Stimulated activated CD8-positive, alpha-beta memory T cell treated with anti-CD3 and anti-CD28 coated beads, Interleukin-15, amount 100 ng/mL, for 4 hours (primary cell): ENCODE measurements around the gene AGPAT3.
"Not testable (repeated sequence)": the region's sequence is repeated elsewhere in the genome, so short reads cannot be mapped to it uniquely, and the experiment has no call there.

Experiments used
- DNase-seq, 2 donors: peaks; one replicate each; pipeline ENCODE4 v3.0.0-alpha.2; 2020; ENCODE audit warnings: low read depth in 2 of 2

The AGPAT3 gene

DNA sequence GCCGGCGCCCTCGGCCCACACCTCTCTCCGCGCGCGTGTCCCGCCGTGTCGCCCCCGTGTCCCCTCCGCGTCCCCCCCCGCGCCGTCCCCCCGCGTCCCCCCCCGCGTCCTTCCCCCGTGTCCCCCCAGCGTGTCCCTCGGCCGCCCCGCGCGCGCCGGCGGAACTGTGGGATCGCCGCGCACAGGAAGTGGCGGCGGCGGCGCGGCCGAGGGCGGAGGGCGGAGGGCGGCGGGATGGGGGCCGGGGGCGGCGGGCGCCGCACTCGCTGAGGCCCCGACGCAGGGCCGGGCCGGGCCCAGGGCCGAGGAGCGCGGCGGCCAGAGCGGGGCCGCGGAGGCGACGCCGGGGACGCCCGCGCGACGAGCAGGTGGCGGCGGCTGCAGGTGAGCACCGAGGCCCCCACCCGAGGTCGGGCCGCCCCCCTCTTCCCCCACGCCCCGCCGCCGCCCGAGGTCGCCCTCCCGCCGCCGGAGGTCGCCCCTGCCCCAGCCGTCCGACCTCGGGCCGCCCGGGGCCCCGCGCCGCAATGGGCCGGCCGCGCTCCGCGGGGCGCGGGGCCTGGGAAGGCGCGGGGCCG is at the start of gene AGPAT3:
Gene AGPAT3 (plus strand): TSS at position 262 of the 578 bp plus-strand sequence. CDS start 94,459 bp downstream, outside the sequence.
- DNase-seq = peak in 1 of 2 donors; percentile 11

DNA sequence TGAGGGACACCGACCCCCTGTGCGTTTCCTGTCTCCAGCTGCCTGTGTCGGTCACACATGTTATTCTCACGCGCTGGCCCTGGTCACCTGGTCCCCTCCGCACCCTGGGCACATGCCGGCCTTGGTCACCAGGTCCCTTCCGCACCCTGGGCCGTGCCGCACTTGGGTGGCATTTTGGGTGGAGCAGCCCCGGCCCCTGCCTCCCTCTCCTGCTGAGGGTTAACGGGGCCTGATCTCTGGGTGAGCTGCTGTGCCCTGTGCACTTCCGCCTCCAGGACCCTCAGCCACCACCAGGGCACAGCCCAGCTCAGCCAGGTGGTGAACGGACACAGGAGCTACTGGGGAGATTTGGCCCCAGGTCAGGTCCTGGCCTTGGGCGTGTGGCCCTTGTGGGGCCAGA is 49.0 kb upstream of the AGPAT3 start:
- no peak for DNase-seq

DNA sequence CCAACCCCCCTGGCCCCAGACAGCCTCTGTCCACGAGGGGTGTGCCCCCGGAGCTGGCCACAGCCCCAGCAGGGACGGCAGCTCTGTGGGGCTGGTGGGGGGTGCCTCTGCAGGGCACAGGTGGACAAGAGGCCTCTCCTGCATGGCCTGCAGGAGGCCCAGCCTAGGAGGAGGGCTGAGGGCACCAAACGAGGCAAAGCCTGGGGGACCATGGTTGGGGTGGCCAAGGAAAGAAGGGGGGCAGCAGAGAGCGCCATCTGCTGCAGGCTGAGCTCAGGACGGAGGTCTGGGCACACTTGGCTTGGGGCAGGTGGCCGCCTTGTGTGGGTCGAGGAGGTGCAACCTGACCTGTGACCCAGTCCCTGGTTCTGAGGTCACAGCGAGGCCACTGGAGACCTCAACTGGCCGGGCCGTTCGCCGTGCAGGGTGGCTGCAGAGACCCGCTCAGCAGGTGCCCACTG is 48.4 kb upstream of the AGPAT3 start:
- no peak for DNase-seq

DNA sequence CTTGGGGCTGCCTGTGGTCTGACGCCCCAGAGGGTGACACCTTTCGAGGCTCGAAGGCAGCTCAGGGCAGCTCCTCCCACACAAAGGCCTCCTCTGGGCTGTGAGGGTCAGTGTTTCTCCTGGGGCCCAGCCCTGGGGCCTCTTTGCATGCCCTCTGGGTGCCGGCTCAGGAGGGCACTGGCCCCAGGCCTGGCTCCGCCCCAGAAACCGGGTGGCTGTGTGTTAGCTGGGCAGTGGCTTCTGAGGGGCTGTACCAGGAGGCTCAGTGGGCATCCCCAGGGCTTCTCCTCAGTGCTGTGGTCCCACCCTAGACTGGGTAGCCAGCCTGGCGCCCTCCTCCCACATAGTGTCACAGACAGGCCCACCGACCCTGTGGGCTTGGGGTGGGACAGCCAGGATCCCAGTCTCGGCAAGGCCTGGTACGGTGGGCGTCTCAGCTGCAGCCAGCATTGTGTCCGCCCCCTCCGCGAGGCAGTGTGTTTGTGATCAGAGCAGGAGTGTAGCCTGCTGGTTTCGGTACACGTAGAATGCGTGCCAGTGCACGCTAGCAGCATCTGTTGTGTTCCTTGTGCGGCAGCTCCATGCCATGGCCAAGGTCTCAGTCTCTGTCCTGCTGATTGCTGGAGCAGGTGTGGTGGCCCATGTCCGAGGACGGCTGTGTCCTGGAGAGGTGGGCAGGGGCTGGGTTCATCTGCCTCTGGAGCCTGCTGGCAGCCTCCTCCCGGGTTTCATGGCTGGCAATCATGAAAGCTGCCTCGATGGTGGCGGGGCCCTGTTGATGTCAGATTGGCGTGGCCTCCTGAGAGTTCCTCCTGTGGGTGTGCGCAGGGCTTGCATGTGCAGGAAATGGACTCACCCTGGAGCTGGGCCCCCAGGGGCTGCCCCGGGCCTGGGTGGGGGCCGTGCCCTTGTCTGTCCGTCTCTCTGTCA is 47.6 kb upstream of the AGPAT3 start:
- no peak for DNase-seq

DNA sequence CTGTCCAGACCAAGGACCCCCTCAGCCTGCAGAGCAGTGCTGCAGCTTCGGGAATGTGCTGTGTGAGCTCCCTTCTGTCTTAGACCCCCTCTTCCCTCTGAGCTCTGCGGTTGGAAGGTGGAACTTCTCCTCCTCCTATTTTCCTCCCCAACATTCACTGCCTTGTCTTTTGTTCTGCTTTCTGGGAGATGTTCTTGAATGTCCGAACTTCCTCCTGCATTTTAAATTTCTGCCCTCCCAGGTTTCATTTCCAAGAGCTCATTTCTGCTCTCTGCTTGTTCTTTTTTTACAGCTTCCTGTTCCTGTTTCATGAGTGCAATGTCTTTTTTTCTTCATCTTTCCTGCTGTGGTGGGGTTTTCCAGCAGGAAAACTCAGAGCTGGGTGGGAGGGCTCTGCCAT is 46.3 kb upstream of the AGPAT3 start:
- DNase-seq = no peak

DNA sequence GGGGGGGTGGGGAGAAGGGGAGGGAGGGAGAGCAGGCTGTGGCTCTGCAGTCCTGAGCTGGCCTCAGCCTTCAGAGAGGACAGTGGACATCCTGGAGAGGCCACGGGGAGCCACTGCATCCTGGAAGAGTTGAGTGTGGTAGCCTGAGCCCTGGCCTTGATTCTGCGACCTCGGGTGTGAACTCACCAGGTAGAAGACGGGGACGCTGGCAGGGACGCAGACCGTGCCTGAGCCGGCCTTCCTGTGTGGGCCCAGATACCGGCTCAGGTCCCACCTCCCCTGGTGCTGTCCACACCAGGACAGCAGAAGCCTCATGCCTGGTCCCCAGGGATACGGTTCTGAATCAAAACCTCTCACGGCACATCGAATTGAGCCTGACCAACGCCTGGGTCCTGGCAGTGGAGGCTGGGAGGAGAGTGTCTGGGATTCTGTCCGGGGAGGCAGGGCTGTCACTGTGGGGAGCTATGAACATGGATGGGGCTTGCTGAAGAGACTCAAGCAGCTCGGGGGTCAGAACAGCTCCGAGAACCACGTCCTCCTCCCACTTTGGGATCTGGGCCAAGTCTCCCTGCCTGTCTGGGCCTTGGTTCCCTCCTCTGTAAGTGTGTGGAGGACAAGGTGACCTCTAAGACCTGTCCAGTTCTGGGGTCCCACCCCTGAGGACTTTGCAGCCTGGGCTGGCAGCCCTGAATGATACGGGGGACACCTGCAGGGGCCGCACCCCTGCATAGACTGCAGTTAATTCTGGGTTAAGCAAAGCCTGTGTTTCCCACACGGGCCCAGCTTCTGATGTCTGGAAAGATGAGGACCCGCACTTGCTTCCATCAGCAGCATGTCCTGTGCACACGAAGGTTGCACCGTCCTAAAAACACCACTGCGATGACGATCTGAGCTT is 45.3 kb upstream of the AGPAT3 start:
- no peak for DNase-seq

DNA sequence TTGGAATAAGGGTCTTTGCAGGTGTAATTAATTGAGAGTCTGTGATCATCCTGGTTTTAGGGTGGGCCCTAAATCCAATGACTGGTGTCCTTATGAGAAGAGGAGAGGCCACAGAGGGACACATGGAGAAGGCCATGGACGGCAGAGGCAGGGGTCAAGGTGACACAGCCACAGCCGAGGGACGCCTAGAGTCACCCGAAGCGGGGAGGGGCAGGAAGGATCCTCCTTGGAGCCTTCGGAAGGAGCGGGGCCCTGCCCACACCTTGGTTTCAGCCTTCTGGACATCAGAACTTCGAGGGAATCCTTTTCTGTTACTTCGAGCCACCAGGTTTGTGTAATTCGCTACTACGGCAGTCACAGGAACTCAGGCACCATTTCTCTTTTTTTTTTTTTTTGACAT is 44.6 kb upstream of the AGPAT3 start:
- DNase-seq = no peak

GRCh38 chr21:43822166-43822565 is 42.9 kb upstream of the AGPAT3 start:
- not testable (repeated sequence) for DNase-seq

GRCh38 chr21:43822741-43823140 is 42.3 kb upstream of the AGPAT3 start:
- DNase-seq = not testable (repeated sequence)

GRCh38 chr21:43824333-43825241 is 40.4 kb upstream of the AGPAT3 start:
- DNase-seq = no peak

DNA sequence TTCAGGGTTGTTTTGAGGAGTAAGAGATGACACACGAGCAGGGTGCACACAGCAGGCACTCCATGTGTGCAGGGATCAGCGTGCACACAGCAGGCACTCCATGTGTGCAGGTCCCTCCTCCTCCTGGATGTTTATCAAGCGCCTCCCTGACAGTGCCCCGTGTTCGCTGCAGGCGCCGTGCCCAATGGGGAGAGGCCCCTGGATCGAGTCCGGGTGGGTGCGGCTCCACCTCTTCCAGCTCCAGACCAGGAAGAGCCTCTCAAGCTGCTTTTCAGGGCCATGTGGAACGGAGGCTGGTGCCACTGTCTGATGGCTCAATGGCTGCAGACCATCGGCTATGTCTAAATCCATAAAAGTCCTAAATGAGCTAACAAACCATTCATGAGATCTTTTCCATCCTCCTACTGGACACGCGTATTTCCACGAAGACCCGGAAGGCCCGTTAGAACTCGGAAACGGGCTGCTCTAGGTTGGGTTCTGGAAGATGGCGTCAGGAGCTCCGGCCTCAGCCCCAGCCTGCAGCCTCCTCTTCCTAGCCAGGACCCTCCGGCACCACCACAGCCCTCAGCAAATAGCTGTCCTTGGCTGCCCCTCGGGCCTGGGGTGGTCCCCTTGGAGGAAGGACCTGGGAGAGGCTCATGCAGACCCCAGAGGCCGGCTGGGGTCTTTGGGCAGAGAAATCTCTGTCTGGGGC is 39.6 kb upstream of the AGPAT3 start:
- DNase-seq = no peak

- no peak for DNase-seq
Measured at GRCh38 chr21:43825936-43826622, 38.9 kb upstream of the AGPAT3 start.

- no peak for DNase-seq
Measured at GRCh38 chr21:43826623-43826974, 38.4 kb upstream of the AGPAT3 start.

GRCh38 chr21:43827015-43827611 is 37.9 kb upstream of the AGPAT3 start:
- DNase-seq = no peak

DNA sequence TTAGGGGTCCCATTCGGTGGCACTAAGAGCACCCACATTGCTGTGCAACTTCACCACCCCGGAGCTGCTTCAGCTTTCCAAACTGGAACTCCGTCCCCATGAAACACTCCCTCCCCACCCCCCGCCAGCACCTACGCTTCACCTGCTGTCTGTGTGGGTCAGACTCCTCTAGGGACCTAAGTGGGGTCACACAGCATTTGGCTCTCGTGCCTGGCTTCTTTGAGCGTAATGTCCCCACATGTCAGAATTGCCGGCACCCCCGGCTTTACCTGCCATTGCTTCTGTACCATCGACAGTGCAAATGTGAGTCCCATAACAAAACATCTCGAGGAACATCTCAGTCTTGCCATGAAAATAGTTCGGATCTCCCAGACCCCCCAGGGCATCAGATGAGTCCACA is 35.9 kb upstream of the AGPAT3 start:
- no peak for DNase-seq

DNA sequence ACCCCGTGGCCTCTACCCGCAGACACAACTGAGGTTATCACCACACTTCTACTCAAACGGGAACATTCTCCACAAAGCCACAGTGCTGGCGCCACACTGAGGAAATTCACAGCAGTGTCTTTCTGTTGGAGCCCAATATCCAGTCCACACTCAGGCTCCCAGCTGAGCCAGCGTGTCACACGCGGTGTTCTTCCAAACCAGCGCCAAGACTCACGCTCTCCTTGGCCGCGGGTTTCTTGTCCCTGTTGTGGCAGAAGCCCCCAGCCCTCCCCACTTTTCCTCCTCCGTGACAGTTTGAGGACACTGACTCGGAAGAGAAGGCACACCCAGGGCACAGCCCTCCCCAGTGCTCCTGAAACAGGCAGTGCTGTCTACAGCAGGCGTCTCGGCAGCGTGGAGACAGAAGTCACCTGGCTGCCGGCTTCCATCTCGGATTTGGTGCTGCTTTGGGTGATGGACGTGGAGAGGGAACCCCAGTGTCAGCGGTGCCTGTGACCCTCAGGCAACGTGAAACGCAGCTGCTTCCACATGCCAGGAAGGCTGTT is 35.4 kb upstream of the AGPAT3 start:
- no peak for DNase-seq

DNA sequence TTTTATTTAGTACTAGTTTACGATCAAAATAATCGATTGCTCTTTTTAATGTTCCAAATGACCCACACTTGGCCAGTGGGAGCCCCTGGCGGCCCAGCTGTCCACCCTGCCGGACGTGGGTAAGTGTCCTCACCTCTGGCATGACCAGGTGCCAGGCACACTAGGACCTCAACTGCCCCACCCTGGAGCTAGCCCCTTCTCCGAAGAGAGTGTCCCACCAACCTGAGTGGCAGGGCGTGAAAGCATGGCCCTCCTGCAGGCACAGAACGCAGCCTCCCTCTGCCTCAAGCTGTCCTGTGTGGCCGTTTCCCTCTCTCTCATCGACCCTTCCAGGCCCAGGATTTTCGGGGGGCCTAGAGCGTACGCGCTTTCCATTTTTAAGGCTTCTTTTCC is 32.9 kb upstream of the AGPAT3 start:
- DNase-seq = no peak

- DNase-seq = no peak
Measured at GRCh38 chr21:43832648-43833047, 32.4 kb upstream of the AGPAT3 start.
